HepG2 (cell line): ENCODE data around the gene TUT4. TPM values are rescaled to one million over a fixed set of nuclear protein-coding genes. Genes with fewer than 3 reads are reported as not detected.
A peak's percentile ranks its signal among the peaks of the same experiment; 100 is the strongest.

Source experiments
- ATF1 ChIP-seq: IDR thresholded peaks from 2 replicates; pipeline ENCODE4 v1.6.1; 2016; ENCODE audit warnings: mild to moderate bottlenecking, control low read depth
- CAMTA2 ChIP-seq: sonication (generic); formaldehyde crosslinking; IDR thresholded peaks from 2 replicates; pipeline ENCODE4 v1.4.0; 2020; ENCODE audit warnings: mild to moderate bottlenecking, missing genetic modification reagents, borderline replicate concordance
- CREB1 ChIP-seq, 2 experiments: fragments of 450-650 bp in 1 of 2; IDR thresholded peaks; 2 replicates each; pipeline ENCODE4 v1.6.1; 2016 to 2017; ENCODE audit warnings: control low read depth in 1 of 2, mild to moderate bottlenecking in 1 of 2, missing compliant biosample characterization in 1 of 2, missing genetic modification characterization in 1 of 2
- DNMT1 ChIP-seq: sonication (generic); formaldehyde crosslinking; IDR thresholded peaks from 2 replicates; pipeline ENCODE4 v1.5.1; 2020; ENCODE audit warnings: mild to moderate bottlenecking, missing genetic modification reagents
- ELF1 ChIP-seq: sonication (generic); formaldehyde crosslinking; IDR thresholded peaks from 2 replicates; pipeline ENCODE4 v1.4.0; 2020; ENCODE audit warnings: missing genetic modification reagents
- HES4 ChIP-seq: sonication (generic); formaldehyde crosslinking; IDR thresholded peaks from 2 replicates; pipeline ENCODE4 v1.9.0; 2021; ENCODE audit warnings: mild to moderate bottlenecking, missing genetic modification reagents, borderline replicate concordance
- HMG20A ChIP-seq: IDR thresholded peaks from 2 replicates; pipeline ENCODE4 v1.6.1; 2016; ENCODE audit warnings: borderline replicate concordance
- MXD4 ChIP-seq: IDR thresholded peaks from 2 replicates; pipeline ENCODE4 v1.6.1; 2016; ENCODE audit warnings: mild to moderate bottlenecking, missing biosample characterization, missing genetic modification reagents
- PHF21A ChIP-seq: sonication (generic); formaldehyde crosslinking; IDR thresholded peaks from 2 replicates; pipeline ENCODE4 v1.5.0; 2020; ENCODE audit warnings: mild to moderate bottlenecking, missing genetic modification reagents
- SAFB2 ChIP-seq: sonication (generic); formaldehyde crosslinking; IDR thresholded peaks from 2 replicates; pipeline ENCODE4 v1.5.1; 2020; ENCODE audit warnings: missing genetic modification reagents, low read depth, mild to moderate bottlenecking, borderline replicate concordance
- ZBTB38 ChIP-seq: sonication (generic); formaldehyde crosslinking; IDR thresholded peaks from 2 replicates; pipeline ENCODE4 v1.5.1; 2020; ENCODE audit warnings: mild to moderate bottlenecking, missing genetic modification reagents
- ZFX ChIP-seq: sonication (generic); formaldehyde crosslinking; IDR thresholded peaks from 2 replicates; pipeline ENCODE4 v1.4.0; 2020; ENCODE audit warnings: mild to moderate bottlenecking, low read depth, missing genetic modification reagents, moderate library complexity
- ZNF776 ChIP-seq: sonication (generic); formaldehyde crosslinking; IDR thresholded peaks from 2 replicates; pipeline ENCODE4 v1.4.0; 2020; ENCODE audit warnings: mild to moderate bottlenecking, missing genetic modification reagents
- ZSCAN29 ChIP-seq: sonication (generic); formaldehyde crosslinking; conservative IDR thresholded peaks from 2 replicates; pipeline ENCODE4 v1.4.0; 2020; ENCODE audit warnings: mild to moderate bottlenecking, missing genetic modification reagents
- polyA plus RNA-seq, 8 experiments: library from polyadenylated mRNA; depleted of rRNA in 3 of 8; stranded (reverse) in 7 of 8; unstranded in 1 of 8; fragments of >200 nt; fragmentation: Illumina TruSeq in 4 of 8; extraction: Trizol in 4 of 8; gene quantifications; 2 replicates each; pipeline versions ENCODE4 v1.2.1 to v1.2.3, GENCODE V29; 2011 to 2016; ENCODE audit warnings: low read depth in 4 of 8, missing spikeins in 1 of 8, mixed read lengths in 1 of 8; ENCODE audit not compliant: insufficient read depth in 1 of 8
- total RNA-seq, 5 experiments: library from RNA; depleted of rRNA; stranded (reverse); fragments of >200 nt; fragmentation: Illumina TruSeq; extraction: Trizol; gene quantifications; 2 replicates each; pipeline ENCODE4 v1.2.3, GENCODE V29; 2016; ENCODE audit warnings: low read depth in 1 of 5
- TF ChIP-seq, protein P1 (sequence below): sonication (generic); formaldehyde crosslinking; IDR thresholded peaks from 2 replicates; pipeline ENCODE4 v1.4.0; 2020; ENCODE audit warnings: mild to moderate bottlenecking, low read depth, missing genetic modification reagents
- TF ChIP-seq, protein P2 (sequence below): IDR thresholded peaks from 2 replicates; pipeline ENCODE4 v1.6.1; 2016; ENCODE audit warnings: missing biosample characterization, missing genetic modification reagents, low read depth
- TF ChIP-seq, protein P3 (sequence below): sonication (generic); formaldehyde crosslinking; IDR thresholded peaks from 2 replicates; pipeline ENCODE4 v1.4.0; 2020; ENCODE audit warnings: missing genetic modification reagents
- TF ChIP-seq, protein P4 (sequence below): IDR thresholded peaks from 2 replicates; pipeline ENCODE4 v1.6.1; 2016; ENCODE audit warnings: missing genetic modification reagents, missing compliant biosample characterization

The TUT4 gene
- total and polyA plus RNA-seq, 2 of the 13 experiments (the other 11 are each of a cell fraction or from before 2014, with no cell fraction given) = 44.7 to 53.5 TPM

DNA sequence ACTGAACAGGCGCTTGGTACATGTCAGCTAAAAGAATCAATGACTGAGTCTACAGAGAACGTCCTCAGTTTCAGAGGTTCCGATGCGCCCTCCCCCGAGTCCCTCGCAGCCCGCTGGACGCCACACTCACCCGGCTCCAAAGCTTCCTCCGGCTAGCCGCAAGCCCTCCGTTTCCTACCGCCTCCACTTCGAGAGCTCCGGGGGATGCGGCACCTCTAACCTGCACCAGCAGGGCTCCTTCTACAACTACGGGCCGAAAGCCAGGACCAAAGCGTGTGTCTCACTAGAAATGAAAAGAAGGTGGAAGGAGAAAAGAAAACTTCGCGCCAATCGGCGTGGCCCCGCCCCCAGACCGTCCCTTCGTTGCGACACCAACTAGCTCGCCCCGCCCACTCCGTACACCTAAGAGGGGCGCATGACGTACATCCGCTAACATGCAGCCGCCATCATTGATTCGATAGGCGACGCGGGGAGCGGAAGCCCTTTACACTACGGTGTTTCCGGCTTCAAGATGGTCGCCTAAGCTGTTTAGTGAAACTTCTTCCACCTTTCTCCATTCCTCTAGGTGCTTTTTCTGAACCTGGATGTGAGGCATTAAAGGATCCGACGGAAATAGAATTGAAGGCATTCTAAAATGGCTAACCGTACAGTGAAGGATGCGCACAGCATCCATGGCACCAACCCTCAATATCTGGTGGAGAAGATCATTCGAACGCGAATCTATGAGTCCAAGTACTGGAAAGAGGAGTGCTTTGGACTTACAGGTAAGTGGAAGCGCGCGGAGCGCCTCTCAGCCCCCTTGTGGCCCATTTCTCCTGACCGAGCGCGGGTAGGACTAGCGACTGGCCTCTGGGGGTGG lies 148.5 kb downstream of the TUT4 start, which contains the start of the genes ORC1 and PRPF38A (continued):
- TF ChIP-seq, protein P1, sequence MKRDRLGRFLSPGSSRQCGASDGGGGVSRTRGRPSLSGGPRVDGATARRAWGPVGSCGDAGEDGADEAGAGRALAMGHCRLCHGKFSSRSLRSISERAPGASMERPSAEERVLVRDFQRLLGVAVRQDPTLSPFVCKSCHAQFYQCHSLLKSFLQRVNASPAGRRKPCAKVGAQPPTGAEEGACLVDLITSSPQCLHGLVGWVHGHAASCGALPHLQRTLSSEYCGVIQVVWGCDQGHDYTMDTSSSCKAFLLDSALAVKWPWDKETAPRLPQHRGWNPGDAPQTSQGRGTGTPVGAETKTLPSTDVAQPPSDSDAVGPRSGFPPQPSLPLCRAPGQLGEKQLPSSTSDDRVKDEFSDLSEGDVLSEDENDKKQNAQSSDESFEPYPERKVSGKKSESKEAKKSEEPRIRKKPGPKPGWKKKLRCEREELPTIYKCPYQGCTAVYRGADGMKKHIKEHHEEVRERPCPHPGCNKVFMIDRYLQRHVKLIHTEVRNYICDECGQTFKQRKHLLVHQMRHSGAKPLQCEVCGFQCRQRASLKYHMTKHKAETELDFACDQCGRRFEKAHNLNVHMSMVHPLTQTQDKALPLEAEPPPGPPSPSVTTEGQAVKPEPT (CRISPR knock-in tag) = no peak; the same call in 1 of the 2 replicates
- TF ChIP-seq HMG20A (CRISPR knock-in tag) (peak; percentile 9; the same call in 1 of the 2 replicates), MXD4 (CRISPR knock-in tag) (peak; percentile 64), SAFB2 (CRISPR knock-in tag) (0 out of 2 replicates have a peak, but pooled peaks have one; percentile 87), ZFX (CRISPR knock-in tag) (peak; percentile 65), DNMT1 (CRISPR knock-in tag) (no peak), PHF21A (CRISPR knock-in tag) (peak; percentile 33; the same call in 1 of the 2 replicates), ZNF776 (CRISPR knock-in tag) (0 out of 2 replicates have a peak, but pooled peaks have one; percentile 39), ELF1 (peak; percentile 90), ZBTB38 (CRISPR knock-in tag) (peak; percentile 70; the same call in 1 of the 2 replicates), HES4 (CRISPR knock-in tag) (no peak; the same call in 1 of the 2 replicates), ZSCAN29 (CRISPR knock-in tag) (no peak; the same call in 1 of the 2 replicates), CAMTA2 (CRISPR knock-in tag) (0 out of 2 replicates have a peak, but pooled peaks have one; percentile 68), CREB1 (IDR thresholded peaks at IDR 0.05) (peak; percentile 96), CREB1 (CRISPR knock-in tag; IDR thresholded peaks at IDR 0.05) (peak; percentile 99), ATF1 (CRISPR knock-in tag) (peak; percentile 97)
- TF ChIP-seq, protein P2, sequence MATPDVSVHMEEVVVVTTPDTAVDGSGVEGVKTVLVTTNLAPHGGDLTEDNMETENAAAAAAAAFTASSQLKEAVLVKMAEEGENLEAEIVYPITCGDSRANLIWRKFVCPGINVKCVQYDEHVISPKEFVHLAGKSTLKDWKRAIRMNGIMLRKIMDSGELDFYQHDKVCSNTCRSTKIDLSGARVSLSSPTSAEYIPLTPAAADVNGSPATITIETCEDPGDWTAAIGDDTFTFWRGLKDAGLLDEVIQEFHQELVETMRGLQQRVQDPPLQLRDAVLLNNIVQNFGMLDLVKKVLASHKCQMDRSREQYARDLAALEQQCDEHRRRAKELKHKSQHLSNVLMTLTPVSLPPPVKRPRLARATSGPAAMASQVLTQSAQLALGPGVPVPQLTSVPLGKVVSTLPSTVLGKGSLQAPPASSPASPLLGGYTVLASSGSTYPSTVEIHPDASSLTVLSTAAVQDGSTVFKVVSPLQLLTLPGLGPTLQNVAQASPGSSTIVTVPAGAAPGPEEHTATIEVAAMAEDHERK (CRISPR knock-in tag) = peak; percentile 65; the same call in 1 of the 2 replicates
- TF ChIP-seq, protein P3, sequence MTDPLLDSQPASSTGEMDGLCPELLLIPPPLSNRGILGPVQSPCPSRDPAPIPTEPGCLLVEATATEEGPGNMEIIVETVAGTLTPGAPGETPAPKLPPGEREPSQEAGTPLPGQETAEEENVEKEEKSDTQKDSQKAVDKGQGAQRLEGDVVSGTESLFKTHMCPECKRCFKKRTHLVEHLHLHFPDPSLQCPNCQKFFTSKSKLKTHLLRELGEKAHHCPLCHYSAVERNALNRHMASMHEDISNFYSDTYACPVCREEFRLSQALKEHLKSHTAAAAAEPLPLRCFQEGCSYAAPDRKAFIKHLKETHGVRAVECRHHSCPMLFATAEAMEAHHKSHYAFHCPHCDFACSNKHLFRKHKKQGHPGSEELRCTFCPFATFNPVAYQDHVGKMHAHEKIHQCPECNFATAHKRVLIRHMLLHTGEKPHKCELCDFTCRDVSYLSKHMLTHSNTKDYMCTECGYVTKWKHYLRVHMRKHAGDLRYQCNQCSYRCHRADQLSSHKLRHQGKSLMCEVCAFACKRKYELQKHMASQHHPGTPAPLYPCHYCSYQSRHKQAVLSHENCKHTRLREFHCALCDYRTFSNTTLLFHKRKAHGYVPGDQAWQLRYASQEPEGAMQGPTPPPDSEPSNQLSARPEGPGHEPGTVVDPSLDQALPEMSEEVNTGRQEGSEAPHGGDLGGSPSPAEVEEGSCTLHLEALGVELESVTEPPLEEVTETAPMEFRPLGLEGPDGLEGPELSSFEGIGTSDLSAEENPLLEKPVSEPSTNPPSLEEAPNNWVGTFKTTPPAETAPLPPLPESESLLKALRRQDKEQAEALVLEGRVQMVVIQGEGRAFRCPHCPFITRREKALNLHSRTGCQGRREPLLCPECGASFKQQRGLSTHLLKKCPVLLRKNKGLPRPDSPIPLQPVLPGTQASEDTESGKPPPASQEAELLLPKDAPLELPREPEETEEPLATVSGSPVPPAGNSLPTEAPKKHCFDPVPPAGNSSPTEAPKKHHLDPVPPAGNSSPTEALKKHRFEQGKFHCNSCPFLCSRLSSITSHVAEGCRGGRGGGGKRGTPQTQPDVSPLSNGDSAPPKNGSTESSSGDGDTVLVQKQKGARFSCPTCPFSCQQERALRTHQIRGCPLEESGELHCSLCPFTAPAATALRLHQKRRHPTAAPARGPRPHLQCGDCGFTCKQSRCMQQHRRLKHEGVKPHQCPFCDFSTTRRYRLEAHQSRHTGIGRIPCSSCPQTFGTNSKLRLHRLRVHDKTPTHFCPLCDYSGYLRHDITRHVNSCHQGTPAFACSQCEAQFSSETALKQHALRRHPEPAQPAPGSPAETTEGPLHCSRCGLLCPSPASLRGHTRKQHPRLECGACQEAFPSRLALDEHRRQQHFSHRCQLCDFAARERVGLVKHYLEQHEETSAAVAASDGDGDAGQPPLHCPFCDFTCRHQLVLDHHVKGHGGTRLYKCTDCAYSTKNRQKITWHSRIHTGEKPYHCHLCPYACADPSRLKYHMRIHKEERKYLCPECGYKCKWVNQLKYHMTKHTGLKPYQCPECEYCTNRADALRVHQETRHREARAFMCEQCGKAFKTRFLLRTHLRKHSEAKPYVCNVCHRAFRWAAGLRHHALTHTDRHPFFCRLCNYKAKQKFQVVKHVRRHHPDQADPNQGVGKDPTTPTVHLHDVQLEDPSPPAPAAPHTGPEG (CRISPR knock-in tag) = no peak
- TF ChIP-seq, protein P4, sequence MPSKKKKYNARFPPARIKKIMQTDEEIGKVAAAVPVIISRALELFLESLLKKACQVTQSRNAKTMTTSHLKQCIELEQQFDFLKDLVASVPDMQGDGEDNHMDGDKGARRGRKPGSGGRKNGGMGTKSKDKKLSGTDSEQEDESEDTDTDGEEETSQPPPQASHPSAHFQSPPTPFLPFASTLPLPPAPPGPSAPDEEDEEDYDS (CRISPR knock-in tag) = peak; percentile 88
